Astrocyte of the spinal cord (primary cell): Measurements from ENCODE around the gene CDKN2B-AS1.
A peak's percentile ranks its signal among the peaks of the same experiment; 100 is the strongest.
"Not testable (repeated sequence)": the region's sequence is repeated elsewhere in the genome, so short reads cannot be mapped to it uniquely, and the experiment has no call there.

Experiments used
- DNase-seq: peaks from one replicate; pipeline ENCODE4 v3.0.0; 2011; ENCODE audit warnings: low read depth, low spot score
- H3K4me3 ChIP-seq: 2 replicates; pipeline ENCODE4 v1.5.1; 2011; ENCODE audit warnings: low read depth, mild to moderate bottlenecking, low read length, moderate library complexity
- in situ Hi-C: cut with HindIII; loops from 2 replicates; pipeline ENCODE4 v1.10.0; 2017; ENCODE audit warnings: low sequenced_read_pairs
- TF ChIP-seq, protein P1 (sequence below): IDR thresholded peaks from 2 replicates; pipeline ENCODE4 v1.5.1; 2012; ENCODE audit warnings: low read depth, mild to moderate bottlenecking, low read length, inconsistent platforms

Gene CDKN2B-AS1

DNA sequence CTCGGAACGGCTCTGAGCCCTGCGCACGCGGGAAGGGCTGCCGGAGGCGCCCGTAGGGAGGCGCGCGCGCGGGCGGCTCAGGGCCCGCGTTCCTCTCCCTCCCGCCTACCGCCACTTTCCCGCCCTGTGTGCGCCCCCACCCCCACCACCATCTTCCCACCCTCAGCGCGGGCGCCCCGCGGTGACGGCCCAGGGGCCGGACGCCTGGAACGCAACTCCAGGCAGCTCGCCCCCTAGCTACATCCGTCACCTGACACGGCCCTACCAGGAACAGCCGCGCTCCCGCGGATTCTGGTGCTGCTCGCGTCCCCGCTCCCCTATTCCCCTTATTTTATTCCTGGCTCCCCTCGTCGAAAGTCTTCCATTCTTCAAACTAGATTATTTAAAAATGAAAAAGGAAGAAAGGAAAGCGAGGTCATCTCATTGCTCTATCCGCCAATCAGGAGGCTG, at the start of gene CDKN2B-AS1:
TSS of gene CDKN2B-AS1 (plus strand) at position 236 of the 450 bp plus-strand sequence.
- TF ChIP-seq, protein P1, sequence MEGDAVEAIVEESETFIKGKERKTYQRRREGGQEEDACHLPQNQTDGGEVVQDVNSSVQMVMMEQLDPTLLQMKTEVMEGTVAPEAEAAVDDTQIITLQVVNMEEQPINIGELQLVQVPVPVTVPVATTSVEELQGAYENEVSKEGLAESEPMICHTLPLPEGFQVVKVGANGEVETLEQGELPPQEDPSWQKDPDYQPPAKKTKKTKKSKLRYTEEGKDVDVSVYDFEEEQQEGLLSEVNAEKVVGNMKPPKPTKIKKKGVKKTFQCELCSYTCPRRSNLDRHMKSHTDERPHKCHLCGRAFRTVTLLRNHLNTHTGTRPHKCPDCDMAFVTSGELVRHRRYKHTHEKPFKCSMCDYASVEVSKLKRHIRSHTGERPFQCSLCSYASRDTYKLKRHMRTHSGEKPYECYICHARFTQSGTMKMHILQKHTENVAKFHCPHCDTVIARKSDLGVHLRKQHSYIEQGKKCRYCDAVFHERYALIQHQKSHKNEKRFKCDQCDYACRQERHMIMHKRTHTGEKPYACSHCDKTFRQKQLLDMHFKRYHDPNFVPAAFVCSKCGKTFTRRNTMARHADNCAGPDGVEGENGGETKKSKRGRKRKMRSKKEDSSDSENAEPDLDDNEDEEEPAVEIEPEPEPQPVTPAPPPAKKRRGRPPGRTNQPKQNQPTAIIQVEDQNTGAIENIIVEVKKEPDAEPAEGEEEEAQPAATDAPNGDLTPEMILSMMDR, result peak; percentile 8
- DNase-seq, result peak; percentile 83
- H3K4me3 ChIP-seq, result peak within 1 kb of the TSS; percentile 81
- in situ Hi-C loops, result no loop called here

DNA sequence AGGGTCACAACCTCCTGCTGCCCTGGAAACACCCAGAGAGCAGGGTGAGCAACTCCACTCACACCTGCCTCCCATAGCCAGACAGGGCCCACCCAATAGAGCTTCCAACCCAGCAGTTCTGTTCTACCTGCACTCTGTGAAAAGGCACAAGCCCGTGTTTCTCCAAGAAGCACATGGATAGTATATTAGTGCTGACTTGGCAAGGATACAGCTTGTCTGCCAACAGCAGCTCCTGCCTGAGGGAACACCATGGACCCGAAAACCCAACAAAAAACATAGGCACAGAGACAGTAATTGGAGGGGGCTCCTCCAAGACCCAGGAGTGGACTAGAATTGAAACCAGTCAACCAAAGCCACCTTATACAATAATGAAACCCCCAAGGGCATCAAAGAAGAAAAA, 49.0 kb upstream of the CDKN2B-AS1 start:
- in situ Hi-C loops, result no loop called here
- DNase-seq, result no peak
- no peak overlapping the region for H3K4me3 ChIP-seq
- TF ChIP-seq, protein P1, result no peak

DNA sequence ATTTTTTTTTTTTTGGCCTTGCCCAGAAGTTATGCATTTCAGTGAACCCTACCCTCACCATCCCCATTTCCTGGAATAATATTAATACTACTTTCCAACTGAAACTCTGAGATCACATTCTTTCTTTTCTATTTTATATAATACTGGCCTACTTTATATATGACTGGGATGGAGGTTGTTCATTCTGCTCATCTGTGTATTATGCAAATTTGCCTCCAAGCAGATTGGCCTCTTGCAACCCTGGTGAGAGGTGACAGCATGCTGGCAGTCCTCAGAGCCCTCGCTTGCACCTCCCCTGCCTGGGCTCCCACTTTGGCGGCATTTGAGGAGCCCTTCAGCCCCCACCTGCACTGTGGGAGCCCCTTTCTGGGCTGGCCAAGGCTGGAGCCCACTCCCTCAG, 35.8 kb upstream of the CDKN2B-AS1 start:
- no peak for DNase-seq
- TF ChIP-seq, protein P1, result no peak
- in situ Hi-C loops, result no loop called here
- H3K4me3 ChIP-seq, result no peak overlapping the region

DNA sequence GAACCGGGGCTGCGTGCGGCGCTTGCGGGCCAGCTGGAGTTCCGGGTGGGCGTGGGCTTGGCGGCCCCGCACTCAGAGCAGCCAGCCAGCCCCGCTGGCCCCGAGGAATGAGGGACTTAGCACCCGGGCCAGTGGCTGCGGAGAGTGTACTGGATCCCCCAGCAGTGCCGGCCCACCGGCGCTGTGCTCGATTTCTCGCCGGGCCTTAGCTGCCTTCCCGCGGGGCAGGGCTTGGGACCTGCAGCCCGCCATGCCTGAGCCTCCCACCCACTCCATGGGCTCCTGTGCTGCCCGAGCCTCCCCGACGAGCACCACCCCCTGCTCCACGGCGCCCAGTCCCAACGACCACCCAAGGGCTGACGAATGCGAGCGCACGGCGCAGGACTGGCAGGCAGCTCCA, 35.3 kb upstream of the CDKN2B-AS1 start:
- DNase-seq, H3K4me3 ChIP-seq, in situ Hi-C loops: not testable (repeated sequence)

DNA sequence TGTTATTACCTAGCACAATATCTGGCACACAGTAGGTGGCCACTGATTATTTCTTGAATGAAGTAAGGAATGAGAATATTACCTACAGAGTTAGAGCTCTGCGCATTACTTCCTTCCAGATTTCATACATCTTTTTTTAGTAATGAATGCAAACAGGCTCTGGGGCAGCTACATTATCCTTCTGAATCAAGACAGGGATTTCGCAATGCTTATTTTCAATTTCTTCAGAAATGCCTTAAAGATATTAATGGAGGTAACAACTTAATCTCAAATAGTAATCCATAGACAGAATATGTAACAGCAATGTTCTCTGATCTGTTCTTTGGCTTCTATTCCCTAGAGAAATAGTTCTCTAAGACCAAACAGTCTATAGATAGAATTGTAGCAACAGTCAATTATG, 33.0 kb upstream of the CDKN2B-AS1 start:
- TF ChIP-seq, protein P1, result no peak

DNA sequence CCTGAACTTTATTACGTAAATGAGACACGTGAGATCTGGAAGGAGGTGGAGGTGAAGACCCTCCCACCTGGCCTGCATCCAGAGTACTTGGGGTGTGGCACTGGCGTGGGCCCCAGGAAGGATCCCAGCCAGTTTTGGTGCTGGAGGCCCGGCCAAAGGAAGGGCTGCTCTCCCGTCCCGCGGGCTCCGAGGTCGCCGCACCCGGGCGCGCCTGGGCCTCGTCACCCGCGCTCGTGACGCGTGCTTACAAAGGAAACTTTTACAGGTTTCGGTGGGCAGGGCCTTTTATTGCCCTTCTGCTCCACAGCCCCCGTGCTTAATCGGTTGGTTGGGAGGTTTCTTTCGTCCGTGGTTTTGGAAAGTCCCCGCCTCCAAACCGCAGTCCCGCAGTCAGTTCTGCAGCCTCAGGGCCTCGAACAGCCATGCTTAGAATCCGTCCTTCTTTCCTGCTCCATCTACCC, 29.6 kb upstream of the CDKN2B-AS1 start:
- TF ChIP-seq, protein P1, result no peak
- in situ Hi-C loops, result no loop called here
- DNase-seq, result peak; percentile 61
- H3K4me3 ChIP-seq, result peak overlapping the region; percentile 33

More for the DNA sequence above, 33.0 kb upstream of the CDKN2B-AS1 start:
- H3K4me3 ChIP-seq, result no peak overlapping the region
- no peak for DNase-seq
- in situ Hi-C loops, result no loop called here

DNA sequence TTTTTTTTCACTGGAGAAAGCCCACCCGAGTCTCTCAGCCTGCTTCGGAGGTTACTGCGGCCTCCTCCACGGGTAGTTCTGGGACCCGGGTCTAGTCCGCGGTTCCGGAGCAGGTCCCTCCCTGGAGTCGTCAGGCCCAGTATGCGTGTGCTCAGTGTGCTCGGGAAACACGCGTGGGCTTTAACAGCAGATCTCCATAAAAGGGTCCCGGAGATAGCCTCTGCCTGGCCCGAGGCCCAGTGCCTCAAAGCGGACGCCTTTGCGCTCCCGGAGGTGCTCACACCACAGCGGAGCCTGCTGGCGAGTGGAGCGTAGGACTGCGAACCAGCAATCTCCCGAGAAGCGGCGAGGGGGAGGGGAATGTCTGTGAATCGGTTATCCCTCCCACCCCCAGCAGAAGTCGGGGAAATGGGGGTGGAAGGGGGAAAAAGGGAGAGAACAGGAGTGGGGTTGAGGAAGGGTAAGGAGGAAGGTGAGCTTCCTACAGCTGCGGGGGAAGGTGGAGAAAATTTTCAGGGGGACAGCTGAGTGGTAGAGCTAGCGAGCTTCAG, 29.1 kb upstream of the CDKN2B-AS1 start:
- peak overlapping the region; percentile 33 for H3K4me3 ChIP-seq
- TF ChIP-seq, protein P1, result peak; percentile 80
- peak; percentile 79 for DNase-seq
- in situ Hi-C loops, result no loop called here
